HG03378 (cell line): ENCODE measurements around the gene HES2.
"Not testable (repeated sequence)": the region's sequence is repeated elsewhere in the genome, so short reads cannot be mapped to it uniquely, and the experiment has no call there.

ENCODE experiments used
- ATAC-seq: cut with Tn5 transposase; IDR thresholded peaks from one replicate; pipeline ENCODE4 v1.9.1; 2021; ENCODE audit warnings: mild to moderate bottlenecking, moderate library complexity; ENCODE audit not compliant: unreplicated experiment

Gene HES2, protein sequence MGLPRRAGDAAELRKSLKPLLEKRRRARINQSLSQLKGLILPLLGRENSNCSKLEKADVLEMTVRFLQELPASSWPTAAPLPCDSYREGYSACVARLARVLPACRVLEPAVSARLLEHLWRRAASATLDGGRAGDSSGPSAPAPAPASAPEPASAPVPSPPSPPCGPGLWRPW

DNA sequence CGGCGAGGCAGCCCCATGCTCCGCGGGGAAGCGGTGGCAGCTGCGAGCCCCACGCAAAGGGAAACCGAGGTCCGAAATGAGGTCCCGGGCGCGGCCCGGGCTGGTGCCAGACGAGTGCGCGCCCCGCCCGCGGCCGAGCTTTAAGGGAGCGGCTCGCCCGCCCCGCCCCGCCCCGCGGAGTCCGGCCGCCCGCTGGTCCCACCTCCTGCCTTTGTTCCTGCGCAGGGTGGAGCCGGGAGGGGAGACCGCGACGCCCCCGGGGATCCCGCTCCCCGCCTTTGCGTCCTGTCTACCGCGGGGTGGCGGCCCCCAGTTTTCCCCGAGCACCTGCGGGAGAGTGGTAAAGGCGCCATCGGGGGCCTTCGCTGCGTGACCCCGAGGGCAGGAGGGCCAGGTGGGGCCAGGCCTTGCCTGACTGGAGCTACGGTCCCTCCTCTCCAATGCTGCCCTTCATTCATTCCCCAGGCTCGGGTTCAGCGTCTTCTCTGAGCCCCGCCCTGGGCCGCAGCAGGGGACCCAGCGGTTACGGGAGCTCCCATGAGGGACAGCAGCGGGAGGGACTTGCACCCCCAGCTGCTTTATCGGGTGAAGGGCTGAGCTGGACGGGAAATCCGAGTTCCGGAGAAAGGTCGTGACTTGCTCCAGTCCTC, at the start of gene HES2:
TSS of gene HES2 (minus strand) at position 116 of the 650 bp plus-strand sequence. CDS start at position 17, 99 bp downstream.
- no peak for ATAC-seq

DNA sequence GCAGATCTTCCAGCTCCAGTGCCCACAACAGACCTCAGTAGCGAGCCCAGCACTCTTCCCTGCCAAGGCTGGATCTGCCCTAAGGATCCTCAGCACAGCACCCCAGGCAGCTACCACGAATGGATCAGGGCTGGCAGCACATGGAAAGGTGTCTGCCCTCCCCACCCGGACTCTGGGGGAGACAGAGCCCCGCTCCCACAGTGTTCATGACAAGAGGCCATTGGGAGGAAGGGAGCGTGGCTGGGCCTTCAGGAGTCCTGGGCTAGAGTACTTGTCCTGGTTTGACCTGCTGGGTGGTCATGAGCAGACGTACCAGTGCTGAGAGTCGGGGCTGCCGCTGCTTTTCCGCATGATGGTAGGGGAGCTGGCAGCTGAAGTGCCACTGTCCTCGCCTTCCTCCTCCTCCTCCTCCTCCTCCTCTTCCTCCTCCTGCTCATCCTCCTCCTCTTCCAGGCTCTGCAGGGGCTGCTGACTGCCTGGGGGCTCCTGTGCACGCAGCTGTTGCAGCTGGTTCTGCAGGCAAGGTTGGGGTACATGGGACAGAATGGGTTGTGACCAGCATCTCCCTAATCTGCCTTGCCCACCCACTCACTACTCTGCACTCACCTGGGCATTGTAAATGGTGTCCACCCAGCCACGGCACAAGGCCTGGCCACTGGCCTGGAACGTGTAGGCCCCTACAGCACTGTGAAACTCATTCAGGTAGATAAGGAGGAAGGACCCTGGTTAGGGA, 49.2 kb upstream of the HES2 start:
- no peak for ATAC-seq

DNA sequence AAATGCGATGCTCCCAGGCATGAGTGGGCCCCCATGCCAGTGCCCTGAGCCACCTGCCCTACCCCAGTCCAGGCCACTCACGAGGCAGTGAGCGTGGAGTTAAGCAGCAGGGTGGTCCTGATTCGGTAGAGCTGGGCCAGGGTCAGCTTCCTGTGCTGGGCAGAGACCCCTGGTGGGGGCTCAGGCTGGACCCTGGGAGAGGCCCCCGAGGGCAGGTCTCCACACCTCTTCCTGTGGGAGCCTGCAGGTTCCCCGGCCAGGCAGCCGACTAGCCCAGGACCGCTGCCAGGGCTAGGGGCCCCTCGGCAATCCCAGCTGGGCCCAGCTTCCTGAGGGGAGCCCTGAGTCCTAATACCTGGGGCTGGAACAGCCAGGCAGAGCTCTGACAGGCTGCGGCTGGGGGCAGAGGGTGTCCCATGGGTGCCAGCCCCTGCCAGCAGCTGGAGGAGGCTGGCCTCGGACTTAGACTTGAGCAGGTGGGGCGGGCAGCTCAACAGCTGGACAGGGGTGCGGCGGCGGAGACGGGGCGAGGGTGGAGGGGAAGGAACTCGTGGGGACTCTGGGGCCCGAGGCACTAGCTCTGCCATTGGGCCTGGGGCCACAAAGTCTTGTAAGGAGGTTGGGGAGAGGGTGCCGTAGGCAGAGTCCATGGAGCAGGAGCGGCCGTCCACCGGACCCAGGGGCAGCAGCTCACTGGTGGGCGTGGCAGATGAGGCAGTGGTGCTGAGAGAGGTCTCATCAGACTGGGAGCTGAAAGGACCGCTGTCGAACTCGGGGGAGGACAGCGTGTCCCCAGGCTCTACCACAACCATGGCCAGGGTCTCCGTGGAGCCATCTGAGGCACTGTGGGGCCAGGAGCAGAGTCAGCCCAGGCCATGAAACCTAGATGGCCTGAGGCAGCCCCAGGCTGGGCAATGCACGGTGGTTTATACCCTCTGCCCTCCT, 48.3 kb upstream of the HES2 start:
- ATAC-seq = no peak

DNA sequence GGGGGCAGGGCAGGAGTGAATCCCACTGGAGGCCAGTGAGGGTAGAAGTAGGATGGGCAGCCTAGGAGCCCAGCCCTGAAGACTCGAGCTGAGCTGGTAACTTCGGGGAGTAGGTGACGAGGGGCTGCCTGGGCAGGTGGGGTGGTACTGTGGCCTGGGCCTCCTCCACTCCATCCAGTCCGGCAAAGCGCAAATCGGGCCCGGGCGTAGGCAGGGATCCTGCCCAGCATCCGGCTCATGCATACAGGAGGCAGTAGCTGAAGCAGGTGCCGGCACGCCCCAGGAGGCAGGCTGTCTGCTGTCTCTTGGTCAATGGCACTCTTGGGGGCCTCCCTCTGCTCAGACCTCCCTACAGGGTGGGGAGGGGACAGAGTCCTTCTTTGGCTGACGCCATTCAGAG, 47.5 kb upstream of the HES2 start:
- ATAC-seq = no peak

DNA sequence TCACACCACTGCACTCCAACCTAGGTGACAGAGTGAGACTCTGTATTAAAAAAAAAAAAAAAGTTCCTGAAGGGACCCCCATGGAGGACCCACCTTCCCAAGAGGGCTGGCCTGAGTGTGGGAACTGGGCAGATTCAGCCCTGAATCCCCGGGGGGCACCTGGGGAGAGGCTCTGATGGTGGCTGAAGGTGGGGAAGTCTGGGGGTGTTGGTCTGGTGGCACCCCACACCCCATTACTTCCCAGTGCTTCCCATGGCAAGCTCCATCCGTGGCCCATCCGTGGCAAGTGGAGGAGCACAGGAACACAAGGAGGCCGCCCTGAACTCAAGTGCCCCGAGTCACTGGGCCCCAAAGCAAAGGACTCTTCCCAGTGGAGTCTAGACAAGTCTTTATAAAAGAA, 47.0 kb upstream of the HES2 start:
- ATAC-seq = no peak

DNA sequence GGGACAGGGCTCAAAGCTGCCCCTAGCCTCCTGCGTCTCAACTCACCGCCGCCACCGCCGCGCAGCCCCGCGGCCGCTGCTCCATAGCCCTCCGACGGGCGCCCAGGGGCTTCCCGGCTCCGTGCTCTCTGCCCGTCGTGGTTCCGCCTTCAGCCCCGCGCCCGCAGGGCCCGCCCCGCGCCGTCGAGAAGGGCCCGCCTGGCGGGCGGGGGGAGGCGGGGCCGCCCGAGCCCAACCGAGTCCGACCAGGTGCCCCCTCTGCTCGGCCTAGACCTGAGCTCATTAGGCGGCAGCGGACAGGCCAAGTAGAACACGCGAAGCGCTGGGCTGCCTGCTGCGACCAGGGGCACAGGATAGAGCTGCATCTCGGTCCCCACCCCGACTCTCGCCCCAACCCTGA, 46.3 kb upstream of the HES2 start, which contains the start of gene TNFRSF25:
TSS of gene TNFRSF25 (minus strand) at position 151 of the 400 bp plus-strand sequence. CDS start at position 85, 66 bp downstream.
- no peak for ATAC-seq

DNA sequence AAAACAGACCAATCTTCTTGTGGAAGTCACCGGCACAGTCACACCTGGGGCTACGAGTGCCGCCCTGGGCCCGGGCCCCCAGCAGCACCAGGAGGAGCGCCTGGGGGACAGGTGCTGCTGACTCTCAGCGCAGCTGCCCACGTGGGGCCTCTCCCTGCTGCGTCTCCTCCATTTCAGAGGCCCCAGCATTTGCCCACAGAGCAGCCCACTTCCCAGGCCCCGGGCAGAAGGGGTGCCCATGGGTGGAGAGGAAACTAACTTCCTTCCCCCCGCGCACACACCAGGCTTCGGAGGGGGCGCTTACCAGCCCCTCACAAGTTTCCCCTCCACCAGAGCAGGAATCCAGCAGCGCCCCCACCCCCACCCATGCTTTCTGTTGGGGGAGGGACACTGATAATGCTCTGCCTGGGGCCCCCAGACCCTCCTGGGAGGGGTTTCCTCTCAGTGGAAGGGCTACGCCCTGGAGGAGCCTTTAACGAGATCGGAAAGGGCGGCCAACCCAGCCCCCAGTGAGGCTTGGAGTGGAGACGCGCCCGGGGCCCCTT, 45.8 kb upstream of the HES2 start:
- ATAC-seq = no peak

DNA sequence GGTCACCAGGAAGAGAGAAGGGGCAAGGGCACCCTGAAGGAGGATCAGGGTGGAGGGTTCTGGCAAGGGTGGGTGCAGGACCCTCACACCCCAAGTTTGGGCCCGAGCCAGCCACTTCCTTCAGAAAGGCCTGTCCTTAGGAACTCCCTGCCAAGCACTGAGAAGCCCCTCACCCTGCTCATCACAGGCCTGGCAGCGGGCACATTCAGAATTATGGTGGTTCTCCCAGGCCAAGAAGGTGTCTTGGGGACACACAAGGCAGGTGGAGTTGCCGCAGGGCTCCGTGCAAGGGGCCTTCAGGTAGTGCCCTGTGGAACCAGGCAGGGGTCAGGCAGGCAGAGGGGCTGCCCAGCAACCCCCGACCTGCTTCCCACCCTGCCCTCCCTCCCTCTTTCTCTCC, 45.2 kb upstream of the HES2 start:
- ATAC-seq = no peak

DNA sequence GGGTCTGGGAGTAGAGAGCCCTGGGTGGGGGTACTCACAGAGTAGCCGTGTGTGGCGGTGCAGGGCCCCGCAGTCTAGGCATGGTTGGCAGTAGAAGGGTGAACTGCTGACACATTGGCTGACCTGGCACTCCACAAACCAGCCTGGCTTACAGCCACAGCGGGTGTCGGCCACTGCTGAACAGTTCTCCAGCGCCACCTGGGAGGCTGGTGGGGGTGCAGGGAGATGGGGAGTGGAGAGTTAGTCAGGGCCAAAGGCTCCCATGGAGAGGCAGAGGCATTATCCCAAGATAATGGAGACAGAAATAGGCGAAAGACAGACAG, 44.8 kb upstream of the HES2 start:
- no peak for ATAC-seq

DNA sequence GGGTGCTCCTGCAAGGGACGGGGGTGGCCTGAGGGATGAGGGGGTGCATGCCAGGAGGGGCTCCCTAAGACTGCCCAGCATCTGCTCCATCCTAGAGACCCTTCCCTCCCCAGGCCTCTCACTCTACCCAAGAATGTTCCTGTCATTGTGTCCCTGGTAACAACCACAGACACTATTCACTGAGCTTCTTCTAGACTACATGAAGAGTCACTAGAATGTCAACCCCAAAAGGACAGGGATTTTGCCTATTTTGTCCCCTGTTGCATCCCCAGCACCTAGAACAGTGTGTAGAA, 43.3 kb upstream of the HES2 start:
- ATAC-seq = no peak

DNA sequence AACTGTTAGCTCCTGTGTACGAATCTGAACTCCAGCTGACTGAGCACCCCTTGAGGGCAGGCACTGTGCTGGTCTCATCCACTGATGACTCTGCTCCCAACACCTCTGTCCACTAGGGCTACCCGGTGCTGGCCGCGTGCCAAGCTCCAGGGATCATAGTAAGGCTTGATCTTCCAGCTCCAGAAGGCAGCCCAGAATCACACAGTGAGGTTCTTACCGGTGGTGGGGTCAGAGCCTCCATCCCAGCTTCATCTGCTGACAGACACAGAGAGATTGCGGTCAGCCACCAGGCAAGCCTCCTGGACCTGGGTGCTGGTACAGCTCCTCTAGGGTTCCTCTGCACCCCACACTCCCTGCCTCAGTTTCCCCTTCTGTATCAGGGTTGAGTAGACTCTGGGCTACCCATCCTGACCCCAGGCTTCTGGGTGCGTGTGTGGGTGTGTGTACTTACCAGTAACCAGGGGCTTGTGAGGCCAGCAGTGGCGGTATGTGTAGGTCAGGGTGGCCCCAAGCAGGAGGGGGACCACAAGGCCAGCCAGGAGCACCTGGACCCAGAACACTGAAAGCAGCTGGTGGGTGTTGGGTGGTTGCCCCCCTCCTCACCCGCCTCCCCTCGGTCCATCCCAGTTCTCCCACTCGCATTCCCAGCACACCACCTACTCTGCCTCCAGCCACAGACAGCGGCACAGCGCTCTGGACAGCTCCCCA, 42.8 kb upstream of the HES2 start:
- ATAC-seq = no peak

DNA sequence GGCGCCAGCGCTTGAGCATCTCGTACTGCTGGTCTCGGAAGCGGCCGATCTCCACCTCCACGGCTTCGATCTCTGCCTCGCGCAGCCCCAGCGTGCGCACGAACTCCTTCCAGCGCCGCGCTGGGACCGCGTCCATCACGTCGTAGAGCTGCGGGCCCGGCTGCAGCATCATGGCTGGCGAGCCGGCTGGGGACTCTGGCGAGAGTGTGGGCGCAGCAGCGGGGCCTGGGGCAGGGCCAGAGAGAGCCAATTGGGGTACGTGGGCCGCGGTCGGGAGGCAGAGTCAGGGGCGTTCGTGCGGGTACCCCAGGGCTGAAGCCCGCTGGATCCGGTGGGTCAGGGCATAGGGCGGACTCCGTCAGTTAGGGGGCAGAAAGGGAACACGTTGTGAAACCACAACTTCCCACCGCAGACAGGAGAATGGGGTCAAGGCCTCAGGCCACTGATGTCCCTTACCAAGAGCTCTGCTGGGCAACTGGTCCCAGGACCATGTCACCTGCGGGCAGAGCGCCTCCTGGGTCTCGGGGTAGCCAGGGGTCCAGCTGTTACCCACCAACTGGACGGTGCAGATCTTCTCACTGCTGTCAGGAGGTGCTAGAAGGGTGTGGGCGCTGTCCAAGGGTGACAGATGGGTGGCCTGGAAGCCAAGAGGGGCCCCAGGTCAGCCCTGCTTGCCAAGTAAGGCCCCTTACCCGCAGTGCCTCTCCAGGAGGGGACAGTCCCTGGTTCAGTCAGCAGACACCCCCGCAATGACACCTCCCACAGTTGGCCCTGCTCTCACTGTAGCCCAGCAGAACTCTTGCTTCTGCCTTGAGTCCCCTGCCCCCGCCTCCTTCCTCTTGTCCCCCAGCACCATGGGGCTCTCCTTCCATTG, 42.1 kb upstream of the HES2 start:
- no peak for ATAC-seq

DNA sequence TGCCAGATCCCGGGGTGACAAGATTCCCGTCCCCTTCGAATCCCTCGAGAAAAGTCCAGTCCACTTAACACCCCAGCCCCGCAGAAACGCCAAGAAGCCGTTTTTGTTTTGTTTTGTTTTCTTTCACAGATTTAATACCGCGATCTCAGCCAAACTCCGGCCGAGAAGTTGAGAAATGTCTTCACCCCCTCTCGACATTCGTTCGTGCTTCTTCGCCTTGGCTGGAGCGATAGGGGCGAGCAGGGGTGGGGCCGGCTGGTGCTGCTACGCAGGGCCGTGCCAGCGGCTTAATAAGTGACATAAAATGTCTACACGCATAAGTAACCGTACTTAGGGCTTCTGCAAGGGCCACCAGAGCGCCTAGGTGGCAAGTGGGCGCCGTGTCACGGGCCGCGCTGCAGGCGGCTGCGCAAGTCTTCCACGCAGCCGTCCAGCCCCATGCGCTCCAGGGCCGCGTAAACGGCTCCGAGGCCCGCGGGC, 41.4 kb upstream of the HES2 start:
- no peak for ATAC-seq

DNA sequence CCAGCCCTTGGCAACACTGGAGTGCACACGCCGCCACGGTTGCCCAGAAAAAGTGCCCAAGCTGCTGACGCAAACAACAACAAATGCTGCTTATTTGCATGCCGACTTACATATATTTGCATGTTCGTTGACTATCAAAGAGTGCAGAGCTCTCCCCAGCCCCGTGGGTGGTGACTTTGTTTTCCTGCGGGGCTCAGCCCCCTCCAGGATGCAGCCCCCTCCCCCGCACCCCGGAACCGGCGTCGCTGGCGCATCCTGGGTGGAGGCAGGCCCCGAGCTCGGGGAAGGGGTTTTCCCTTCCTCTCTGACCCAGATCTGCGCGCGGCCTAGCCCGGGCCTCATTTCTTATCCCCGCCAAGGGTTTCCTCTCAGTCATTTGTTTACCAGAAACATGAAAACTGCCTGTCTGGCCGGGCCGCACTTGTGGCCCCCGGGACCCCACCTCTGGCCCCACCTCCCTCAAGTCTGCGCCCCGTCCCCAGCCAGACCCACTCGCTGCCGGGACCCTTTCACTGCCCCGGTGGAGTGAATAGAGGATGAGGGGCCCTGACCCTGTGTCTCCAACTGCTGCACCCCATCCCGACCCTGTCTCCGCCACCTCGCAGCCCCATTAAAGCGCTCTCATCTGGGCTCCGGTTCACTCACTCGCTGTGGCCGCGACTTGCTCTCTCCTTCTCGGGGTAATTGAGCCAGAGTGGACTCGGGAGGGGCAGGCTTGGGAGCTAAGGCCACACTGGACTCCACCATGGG, 40.8 kb upstream of the HES2 start:
- ATAC-seq = no peak

DNA sequence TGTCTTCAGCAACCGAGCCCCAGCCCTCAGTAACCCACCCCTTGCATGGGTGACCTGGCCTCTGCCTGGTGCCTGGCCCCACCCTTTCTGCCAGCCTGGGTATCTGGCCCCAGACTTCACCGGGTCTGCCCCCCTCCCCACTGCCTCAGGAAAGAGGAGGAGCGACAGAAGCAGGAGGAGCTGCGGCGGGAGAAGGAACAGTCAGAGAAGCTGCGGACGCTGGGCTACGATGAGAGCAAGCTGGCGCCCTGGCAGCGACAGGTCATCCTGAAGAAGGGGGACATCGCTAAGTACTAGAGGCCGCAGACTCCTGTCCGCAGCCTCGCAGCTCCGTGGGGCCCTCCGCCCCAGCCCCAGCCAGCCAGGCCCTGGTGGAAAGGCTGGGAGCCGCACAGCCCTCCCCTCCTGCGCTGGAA, 40.1 kb upstream of the HES2 start:
- ATAC-seq = no peak

DNA sequence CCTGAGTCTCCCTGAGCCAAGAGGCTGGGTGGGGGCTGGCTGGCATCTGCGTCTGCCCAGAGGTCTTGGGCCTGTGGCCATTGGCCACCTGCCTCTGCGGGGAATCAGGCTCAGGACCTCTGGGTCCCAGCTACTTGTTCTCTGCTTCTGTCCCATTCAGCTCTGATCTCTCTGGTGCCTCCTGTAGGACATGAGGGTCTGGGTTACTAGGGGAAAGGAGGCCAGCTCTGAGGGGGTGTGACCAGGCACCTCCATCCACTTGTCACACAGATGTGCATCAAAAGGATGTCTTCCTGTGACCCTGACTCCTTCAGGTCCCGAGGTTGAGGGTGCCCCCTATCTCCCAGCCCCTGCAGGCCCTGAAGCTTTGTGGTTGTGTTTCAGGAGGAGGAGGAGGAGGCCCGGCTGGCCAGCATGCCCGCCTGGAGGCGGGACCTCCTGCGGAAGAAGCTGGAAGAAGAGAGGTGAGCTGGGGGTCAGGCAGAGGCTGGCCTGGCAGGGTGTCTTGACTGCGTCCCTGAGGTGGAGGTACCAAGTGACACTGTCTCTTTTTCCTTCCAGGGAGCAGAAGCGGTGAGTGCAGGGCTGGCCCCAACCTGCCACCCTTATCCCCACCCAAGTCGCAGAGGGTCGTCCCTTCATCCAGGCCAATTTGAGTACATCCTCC, 37.2 kb upstream of the HES2 start:
- ATAC-seq = no peak

DNA sequence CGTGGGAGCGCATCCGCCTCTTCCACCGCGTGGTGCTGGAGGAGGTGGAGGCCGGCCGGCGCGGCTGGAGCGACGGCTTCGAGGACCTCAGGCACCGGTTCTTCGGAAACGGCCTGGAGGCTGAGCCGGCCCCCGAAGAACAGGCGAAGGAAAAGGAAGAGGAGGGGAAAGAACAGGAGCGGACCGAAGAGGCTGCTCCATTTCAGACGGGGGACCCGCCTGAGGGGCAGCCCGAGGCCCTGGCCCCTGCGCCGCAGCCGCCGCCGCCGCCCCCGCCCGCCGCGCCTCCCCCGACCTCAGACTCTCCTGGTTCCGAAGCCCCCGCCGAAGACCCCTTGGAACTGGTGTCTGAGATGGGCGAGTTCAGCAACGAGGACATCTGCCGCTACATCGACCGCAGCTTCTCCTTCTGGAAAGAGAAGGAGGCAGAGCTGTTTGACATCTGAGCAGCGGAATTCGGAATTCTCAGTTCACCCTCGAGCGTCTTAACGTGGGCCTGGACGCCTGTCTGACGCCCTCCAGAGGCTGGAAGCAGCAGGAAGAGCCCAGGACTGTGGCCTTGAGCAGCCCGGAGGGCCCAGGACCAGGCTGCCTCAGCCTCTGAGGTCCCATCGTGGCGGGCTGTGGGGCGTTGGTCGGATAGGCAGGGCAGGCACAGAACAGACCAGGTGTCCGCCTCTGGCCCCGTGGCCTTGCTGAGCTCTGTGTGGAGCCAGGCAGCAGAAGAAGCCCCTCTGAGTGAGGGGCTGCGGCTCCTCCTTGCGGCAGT, 36.2 kb upstream of the HES2 start:
- ATAC-seq = not testable (repeated sequence)
